ENCODE data around the gene FERMT3. TPM values are rescaled to one million over a fixed set of nuclear protein-coding genes. Genes with fewer than 3 reads are reported as not detected.
"Not testable (repeated sequence)": the region's sequence is repeated elsewhere in the genome, so short reads cannot be mapped to it uniquely, and the experiment has no call there.

FERMT3 gene
- 0.72 TPM for polyA plus RNA-seq (2013, experiment 1 of 4)
- 1.9 TPM for polyA plus RNA-seq (2013, experiment 2 of 4)
- polyA plus RNA-seq (2013, experiment 3 of 4): 0.64 TPM
- polyA plus RNA-seq (2013, experiment 4 of 4): 0.69 TPM

DNA sequence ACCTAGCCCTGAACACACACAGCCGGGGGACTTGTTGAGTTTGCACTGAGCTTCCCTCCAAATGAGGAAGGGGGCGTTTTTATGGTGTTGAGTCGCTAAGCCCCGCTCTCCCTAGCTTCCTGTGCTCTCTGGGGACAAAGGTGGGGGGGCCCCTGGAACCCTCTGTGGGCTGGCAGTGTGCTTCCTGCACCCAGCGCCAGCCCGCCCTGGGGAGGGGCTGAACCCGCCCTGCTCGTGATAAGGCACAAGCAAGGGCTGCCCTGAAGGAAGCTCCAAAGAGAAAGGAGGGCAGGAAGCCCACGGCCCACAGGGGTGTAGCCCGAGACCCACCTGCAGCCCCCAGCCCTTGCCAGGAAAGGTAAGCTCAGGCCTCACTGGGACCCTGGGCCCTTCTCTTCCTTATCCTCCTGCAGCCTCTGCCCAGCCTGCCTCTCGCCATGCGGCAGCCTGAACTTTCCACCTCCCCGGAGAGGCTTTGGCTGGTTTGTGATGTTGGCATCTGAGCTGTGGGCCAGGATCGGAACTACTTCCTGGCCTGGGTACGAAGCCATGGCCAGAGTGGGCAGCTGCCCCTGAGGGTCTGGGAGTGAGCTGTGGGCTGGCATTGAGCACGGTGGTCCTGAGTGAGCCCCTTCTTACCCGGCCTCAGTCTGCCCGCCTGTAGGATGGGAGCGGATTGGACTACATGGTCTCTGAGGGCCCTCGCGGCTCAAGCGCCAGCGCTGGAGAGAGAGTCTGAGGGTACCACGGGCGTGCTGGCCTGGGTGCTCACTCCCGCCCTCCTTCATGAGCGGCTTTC lies at the start of gene FERMT3:
Gene FERMT3, plus strand, starts transcription at position 265 of the 799 bp plus-strand sequence. CDS start 644 bp downstream, outside the sequence.
- peaks cover 23% of the 10 kb centered on the region for H3K36me3 ChIP-seq (ENCODE audit: control insufficient read depth, insufficient read depth, low read length)
- H3K9me3 ChIP-seq (ENCODE audit: control insufficient read depth, low read length): no peaks in the 10 kb centered on the region
- no peak within 1 kb of the TSS for H3K4me3 ChIP-seq (ENCODE audit: insufficient read depth, low read depth, low read length)
- no peaks in the 10 kb centered on the region for H3K4me1 ChIP-seq (ENCODE audit: control insufficient read depth, insufficient read depth, low read length)
- WGBS, 2 experiments: 94 to 95% methylated on average over 27 of the region's 27 CpGs
- H3K27ac ChIP-seq (ENCODE audit: insufficient read depth, low read depth, low read length, poor library complexity, severe bottlenecking): peak within 1 kb of the TSS; percentile 8
- H3K27me3 ChIP-seq (ENCODE audit: control insufficient read depth, insufficient read depth, low read length, poor library complexity, severe bottlenecking): no peaks in the 10 kb centered on the region

DNA sequence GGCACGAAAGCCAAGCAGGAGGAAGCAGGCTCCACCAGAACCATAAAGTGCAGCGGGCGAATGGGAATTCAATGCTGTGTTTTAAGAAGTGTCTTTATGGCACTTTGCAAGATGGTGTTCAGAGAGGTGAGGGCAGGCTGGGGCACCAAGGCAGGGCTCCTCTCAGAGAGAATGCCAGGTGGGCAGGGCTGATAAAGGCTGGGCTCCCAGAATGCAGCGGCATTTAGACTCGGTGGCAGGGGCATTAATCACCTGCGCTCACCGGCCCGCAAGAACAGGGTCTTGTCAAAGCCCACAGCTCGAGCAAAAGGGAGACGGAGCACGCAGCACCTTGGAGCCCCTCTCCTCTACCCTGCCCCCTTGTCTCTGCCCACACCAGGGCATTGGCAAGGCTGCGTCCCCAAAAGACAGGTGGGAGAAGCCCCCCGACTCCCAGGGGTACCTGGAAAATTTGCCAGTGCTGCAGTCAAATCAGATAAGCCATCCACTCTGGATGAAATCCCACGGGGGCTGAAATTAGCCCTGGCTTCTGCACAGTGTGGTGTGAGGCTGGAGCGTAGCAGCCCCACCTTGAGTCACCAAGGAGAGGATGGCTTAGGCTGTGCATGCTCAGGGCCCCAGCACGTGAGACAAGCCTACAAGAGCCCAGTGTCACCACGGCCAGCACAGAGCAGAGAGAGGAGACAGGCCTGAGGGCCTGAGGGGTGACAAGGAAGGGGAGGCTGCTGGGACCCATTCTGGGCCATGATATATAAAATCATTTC lies 48.7 kb upstream of the FERMT3 start:
- H3K4me1 ChIP-seq (ENCODE audit: control insufficient read depth, insufficient read depth, low read length): peaks cover 3% of the 10 kb centered on the region
- H3K9me3 ChIP-seq (ENCODE audit: control insufficient read depth, low read length): no peaks in the 10 kb centered on the region
- H3K36me3 ChIP-seq (ENCODE audit: control insufficient read depth, insufficient read depth, low read length): no peaks in the 10 kb centered on the region
- no peak overlapping the region for H3K4me3 ChIP-seq (ENCODE audit: insufficient read depth, low read depth, low read length)
- H3K27ac ChIP-seq (ENCODE audit: insufficient read depth, low read depth, low read length, poor library complexity, severe bottlenecking): no peak overlapping the region
- 93 to 95% methylated on average over 17 of the region's 17 CpGs for WGBS, 2 experiments
- no peaks in the 10 kb centered on the region for H3K27me3 ChIP-seq (ENCODE audit: control insufficient read depth, insufficient read depth, low read length, poor library complexity, severe bottlenecking)

DNA sequence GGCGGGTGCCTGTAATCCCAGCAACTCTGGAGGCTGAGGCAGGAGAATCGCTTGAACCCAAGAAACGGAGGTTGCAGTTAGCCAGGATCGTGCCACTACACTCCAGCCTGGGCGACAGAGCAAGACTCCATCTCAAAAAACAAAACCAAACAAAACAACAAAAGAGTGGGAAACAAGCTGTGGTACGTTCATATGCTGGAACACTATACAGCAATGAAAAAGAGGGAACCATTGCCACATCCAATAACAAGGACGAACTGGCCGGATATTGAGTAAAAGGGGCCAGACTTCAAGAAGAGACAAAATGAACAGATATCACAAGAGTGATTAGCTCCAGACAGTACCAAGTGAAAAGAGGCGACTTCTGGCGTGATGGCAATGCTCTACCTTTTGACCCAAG lies 45.5 kb upstream of the FERMT3 start:
- H3K27me3 ChIP-seq (ENCODE audit: control insufficient read depth, insufficient read depth, low read length, poor library complexity, severe bottlenecking): peaks cover 9% of the 10 kb centered on the region
- H3K4me3 ChIP-seq (ENCODE audit: insufficient read depth, low read depth, low read length): no peak overlapping the region

DNA sequence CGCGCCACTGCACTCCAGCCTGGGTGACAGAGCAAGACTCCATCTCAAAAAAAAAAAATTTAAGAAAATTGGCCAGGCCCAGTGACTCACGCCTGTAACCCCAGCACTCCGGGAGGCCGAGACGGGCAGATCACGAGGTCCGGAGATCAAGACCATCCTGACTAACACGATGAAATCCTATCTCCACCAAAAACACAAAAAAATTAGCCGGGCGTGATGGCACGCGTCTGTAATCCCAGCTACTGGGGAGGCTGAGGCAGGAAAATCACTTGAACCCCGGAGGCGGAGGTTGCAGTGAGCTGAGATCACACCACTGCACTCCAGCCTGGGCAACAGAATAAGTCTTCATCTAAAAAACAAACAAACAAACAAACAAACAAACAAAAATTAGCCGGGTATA lies 43.8 kb upstream of the FERMT3 start:
- H3K27ac ChIP-seq (ENCODE audit: insufficient read depth, low read depth, low read length, poor library complexity, severe bottlenecking); H3K9me3 ChIP-seq (ENCODE audit: control insufficient read depth, low read length); H3K4me3 ChIP-seq (ENCODE audit: insufficient read depth, low read depth, low read length); H3K4me1 ChIP-seq (ENCODE audit: control insufficient read depth, insufficient read depth, low read length); H3K36me3 ChIP-seq (ENCODE audit: control insufficient read depth, insufficient read depth, low read length): not testable (repeated sequence)
- peaks cover 21% of the 10 kb centered on the region for H3K27me3 ChIP-seq (ENCODE audit: control insufficient read depth, insufficient read depth, low read length, poor library complexity, severe bottlenecking)
- 87 to 92% methylated on average over 16 of the region's 16 CpGs for WGBS, 2 experiments

More for the DNA sequence above, 45.5 kb upstream of the FERMT3 start:
- Histone ChIP-seq H3K9me3 (ENCODE audit: control insufficient read depth, low read length) (no peaks in the 10 kb centered on the region), H3K27ac (ENCODE audit: insufficient read depth, low read depth, low read length, poor library complexity, severe bottlenecking) (no peak overlapping the region), H3K4me1 (ENCODE audit: control insufficient read depth, insufficient read depth, low read length) (peaks cover 5% of the 10 kb centered on the region), H3K36me3 (ENCODE audit: control insufficient read depth, insufficient read depth, low read length) (no peaks in the 10 kb centered on the region)
- 88 to 89% methylated on average over 10 of the region's 10 CpGs for WGBS, 2 experiments

DNA sequence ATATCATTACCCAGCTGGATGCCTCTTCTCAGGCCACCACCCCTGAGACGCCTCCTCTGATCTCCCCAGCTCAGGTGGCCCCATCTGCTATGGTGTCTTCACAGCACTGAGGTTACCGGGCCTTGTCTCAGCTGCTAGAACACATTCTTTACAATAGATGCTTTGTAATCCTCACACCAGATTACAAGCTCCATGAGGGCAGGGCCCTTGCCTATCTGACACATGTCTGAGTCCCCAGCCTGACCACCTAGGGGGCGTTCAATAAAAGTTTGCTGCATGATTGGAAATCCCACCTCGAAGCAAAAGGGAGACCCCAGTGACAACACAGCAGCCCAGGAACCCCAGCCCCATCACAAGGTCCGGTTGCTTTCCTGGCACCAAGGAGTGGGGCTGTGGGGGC lies 42.6 kb upstream of the FERMT3 start:
- H3K4me1 ChIP-seq (ENCODE audit: control insufficient read depth, insufficient read depth, low read length): peaks cover 5% of the 10 kb centered on the region
- no peaks in the 10 kb centered on the region for H3K36me3 ChIP-seq (ENCODE audit: control insufficient read depth, insufficient read depth, low read length)
- H3K4me3 ChIP-seq (ENCODE audit: insufficient read depth, low read depth, low read length): no peak overlapping the region
- H3K9me3 ChIP-seq (ENCODE audit: control insufficient read depth, low read length): no peaks in the 10 kb centered on the region
- H3K27ac ChIP-seq (ENCODE audit: insufficient read depth, low read depth, low read length, poor library complexity, severe bottlenecking): no peak overlapping the region
- 90 to 93% methylated on average over 5 of the region's 5 CpGs for WGBS, 2 experiments
- H3K27me3 ChIP-seq (ENCODE audit: control insufficient read depth, insufficient read depth, low read length, poor library complexity, severe bottlenecking): peaks cover 26% of the 10 kb centered on the region

DNA sequence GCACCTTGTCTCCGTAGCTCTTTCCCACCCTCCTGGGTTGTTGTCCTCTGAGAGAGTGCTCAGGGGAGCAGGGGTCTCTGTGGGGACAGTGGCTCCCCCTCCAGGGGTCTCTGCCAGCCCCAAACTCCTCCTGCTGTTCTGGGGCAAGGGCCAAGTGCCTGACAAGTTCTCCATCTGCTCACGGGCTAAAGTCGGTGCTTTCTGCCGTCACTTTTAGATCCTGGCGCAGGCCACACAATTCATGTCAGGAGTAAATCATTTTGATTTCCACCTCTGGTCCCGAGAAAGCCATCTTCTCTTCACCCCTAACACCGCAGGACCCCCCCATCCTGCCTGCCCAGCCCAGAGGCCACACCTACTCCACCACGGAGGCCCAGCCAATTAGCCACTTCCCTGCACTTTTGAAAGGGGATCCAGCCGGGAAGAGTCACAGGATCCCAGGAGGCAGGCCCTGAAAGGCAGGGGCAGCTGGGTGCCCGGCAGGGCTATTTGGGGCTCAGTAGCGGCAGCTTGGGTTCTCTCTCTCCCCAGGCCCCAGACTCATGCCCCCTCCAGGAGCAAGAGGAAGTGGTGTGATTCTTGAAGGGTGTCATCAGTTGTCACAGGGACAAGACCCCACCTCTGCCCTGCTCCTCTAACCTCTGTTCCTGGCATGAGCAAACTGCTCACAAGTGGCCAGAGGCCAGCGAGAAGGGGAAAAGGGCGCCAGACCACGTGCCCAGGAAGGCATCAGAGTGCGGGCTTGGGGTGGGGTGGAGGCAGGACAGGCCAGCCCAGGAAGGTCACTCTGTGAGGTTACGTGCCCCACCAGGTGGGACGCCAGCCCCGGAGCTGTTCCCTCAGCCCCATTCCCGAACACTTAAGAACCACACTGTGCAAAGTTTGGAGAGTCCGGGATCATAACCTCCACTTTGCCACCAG lies 41.9 kb upstream of the FERMT3 start:
- Histone ChIP-seq H3K36me3 (ENCODE audit: control insufficient read depth, insufficient read depth, low read length) (no peaks in the 10 kb centered on the region), H3K27ac (ENCODE audit: insufficient read depth, low read depth, low read length, poor library complexity, severe bottlenecking) (no peak overlapping the region), H3K4me3 (ENCODE audit: insufficient read depth, low read depth, low read length) (no peak overlapping the region), H3K27me3 (ENCODE audit: control insufficient read depth, insufficient read depth, low read length, poor library complexity, severe bottlenecking) (peaks cover 26% of the 10 kb centered on the region), H3K4me1 (ENCODE audit: control insufficient read depth, insufficient read depth, low read length) (peaks cover 5% of the 10 kb centered on the region), H3K9me3 (ENCODE audit: control insufficient read depth, low read length) (no peaks in the 10 kb centered on the region)
- 58 to 61% methylated on average over 20 of the region's 20 CpGs for WGBS, 2 experiments

DNA sequence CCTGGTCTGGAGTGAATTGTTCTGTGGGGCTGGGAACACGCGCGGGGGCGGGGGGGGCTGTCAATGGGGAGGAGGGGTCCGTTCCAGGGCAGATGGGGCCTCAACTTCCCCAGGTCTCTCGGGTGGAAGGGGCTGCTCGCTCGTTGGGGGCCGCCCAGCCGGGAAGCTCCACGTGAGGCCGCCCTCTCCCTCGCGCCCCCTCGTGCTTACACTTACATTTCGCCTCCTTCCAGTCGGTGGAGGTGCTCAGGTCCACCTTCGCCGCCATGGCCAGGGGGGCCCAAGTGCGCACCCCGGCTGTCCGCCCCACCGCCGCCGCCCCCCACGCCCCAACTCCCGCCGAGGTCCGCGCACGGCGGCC lies 41.1 kb upstream of the FERMT3 start:
- 8% methylated on average over 32 of the region's 32 CpGs for WGBS, 2 experiments
- H3K9me3 ChIP-seq (ENCODE audit: control insufficient read depth, low read length): no peaks in the 10 kb centered on the region
- peaks cover 26% of the 10 kb centered on the region for H3K27me3 ChIP-seq (ENCODE audit: control insufficient read depth, insufficient read depth, low read length, poor library complexity, severe bottlenecking)
- peaks cover 5% of the 10 kb centered on the region for H3K4me1 ChIP-seq (ENCODE audit: control insufficient read depth, insufficient read depth, low read length)
- peak overlapping the region; percentile 37 for H3K4me3 ChIP-seq (ENCODE audit: insufficient read depth, low read depth, low read length)
- no peaks in the 10 kb centered on the region for H3K36me3 ChIP-seq (ENCODE audit: control insufficient read depth, insufficient read depth, low read length)
- no peak overlapping the region for H3K27ac ChIP-seq (ENCODE audit: insufficient read depth, low read depth, low read length, poor library complexity, severe bottlenecking)

DNA sequence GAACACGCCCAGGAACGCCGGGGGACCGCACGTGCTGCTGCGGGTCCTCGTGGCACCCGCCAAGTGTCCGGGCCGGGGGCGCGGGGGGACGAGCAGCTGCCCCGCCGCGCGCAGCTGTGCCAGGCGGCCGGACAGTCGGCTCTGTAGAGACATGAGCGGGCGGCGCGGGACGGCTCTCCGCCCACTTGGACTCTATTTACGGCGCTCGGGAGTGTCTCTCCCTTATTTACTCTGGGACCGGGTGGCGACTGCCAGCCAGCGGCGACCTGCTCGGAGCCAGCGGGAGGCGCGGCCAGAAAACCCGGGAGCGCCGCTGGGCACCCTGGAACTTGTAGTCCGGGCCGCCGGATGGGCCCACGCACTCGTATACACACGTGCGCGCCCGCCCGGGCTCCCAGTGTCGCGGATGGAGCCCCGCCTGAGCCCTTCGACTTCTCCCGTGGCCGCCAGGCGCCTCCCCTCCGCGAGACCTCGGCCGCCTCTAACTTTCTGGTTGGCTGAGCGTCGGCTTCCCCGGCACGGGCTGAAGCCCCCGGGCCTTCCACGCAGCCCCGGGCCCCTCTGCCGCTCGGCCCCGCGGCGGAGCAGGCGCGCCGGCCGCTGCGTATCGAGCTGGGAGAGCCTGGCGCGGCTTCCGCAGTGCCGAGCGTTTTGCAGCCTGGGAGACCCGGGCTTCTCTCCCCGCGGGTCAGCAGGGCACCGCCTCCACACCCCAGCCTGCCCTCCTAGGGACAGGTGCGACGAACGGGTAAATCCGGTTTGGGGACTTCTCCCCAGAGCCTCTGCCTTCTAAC lies 40.5 kb upstream of the FERMT3 start, which contains the start of gene MACROD1:
Gene MACROD1, minus strand, starts transcription at position 272 of the 794 bp plus-strand sequence. Its CDS starts 119 bp downstream, at position 153.
- Histone ChIP-seq H3K27me3 (ENCODE audit: control insufficient read depth, insufficient read depth, low read length, poor library complexity, severe bottlenecking) (peaks cover 26% of the 10 kb centered on the region), H3K4me1 (ENCODE audit: control insufficient read depth, insufficient read depth, low read length) (peaks cover 5% of the 10 kb centered on the region), H3K9me3 (ENCODE audit: control insufficient read depth, low read length) (no peaks in the 10 kb centered on the region), H3K4me3 (ENCODE audit: insufficient read depth, low read depth, low read length) (peak within 1 kb of the TSS; percentile 37), H3K27ac (ENCODE audit: insufficient read depth, low read depth, low read length, poor library complexity, severe bottlenecking) (no peak within 1 kb of the TSS), H3K36me3 (ENCODE audit: control insufficient read depth, insufficient read depth, low read length) (no peaks in the 10 kb centered on the region)
- 1% methylated on average over 92 of the region's 92 CpGs for WGBS, 2 experiments

DNA sequence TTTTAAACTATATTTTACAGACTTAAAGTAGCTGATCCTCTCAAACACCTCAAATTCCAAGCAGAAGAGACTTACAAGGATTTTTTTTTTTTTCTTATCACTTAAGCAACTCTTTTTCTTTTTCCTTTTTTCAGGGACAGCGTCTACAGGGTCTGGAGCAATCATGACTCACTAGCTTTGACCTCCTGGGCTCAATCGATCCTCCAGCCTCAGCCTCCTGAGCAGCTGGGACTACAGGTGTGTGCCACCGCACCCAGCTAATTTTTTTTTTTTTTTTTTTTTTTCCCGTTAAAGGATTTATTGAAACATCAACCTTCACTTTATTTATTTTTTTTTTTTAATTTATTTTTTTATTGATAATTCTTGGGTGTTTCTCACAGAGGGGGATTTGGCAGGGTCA lies 36.1 kb upstream of the FERMT3 start:
- Histone ChIP-seq H3K4me3 (ENCODE audit: insufficient read depth, low read depth, low read length) (no peak overlapping the region), H3K36me3 (ENCODE audit: control insufficient read depth, insufficient read depth, low read length) (no peaks in the 10 kb centered on the region), H3K9me3 (ENCODE audit: control insufficient read depth, low read length) (no peaks in the 10 kb centered on the region), H3K27ac (ENCODE audit: insufficient read depth, low read depth, low read length, poor library complexity, severe bottlenecking) (no peak overlapping the region), H3K4me1 (ENCODE audit: control insufficient read depth, insufficient read depth, low read length) (no peaks in the 10 kb centered on the region), H3K27me3 (ENCODE audit: control insufficient read depth, insufficient read depth, low read length, poor library complexity, severe bottlenecking) (peaks cover 23% of the 10 kb centered on the region)
- WGBS, 2 experiments: 89 to 93% methylated on average over 3 of the region's 4 CpGs
